GM12891 (cell line): Measurements from ENCODE around the gene KNDC1.

Source experiments
- POLR2A ChIP-seq: IDR thresholded peaks from 2 replicates; pipeline ENCODE4 v1.6.1; 2011; ENCODE audit warnings: low read depth, low read length, control low read depth
- POLR2AphosphoS5 ChIP-seq: IDR thresholded peaks from 2 replicates; pipeline ENCODE4 v1.6.1; 2011; ENCODE audit warnings: low read depth, low read length, control low read depth
- SPI1 ChIP-seq: IDR thresholded peaks from 2 replicates; pipeline ENCODE4 v1.6.1; 2011; ENCODE audit warnings: low read depth, low read length, control low read depth
- TAF1 ChIP-seq: IDR thresholded peaks from 2 replicates; pipeline ENCODE4 v1.6.1; 2011; ENCODE audit warnings: low read depth, low read length, control low read depth

GRCh38 chr10:133206356-133207040, 46.5 kb downstream of the KNDC1 start:
- TF ChIP-seq POLR2A: no peak
- no peak for TF ChIP-seq POLR2AphosphoS5
- TF ChIP-seq TAF1: no peak
- no peak for TF ChIP-seq SPI1
